Peyer's patch (tissue), 4 donors: ENCODE data around the gene ARMH3. TPM values are rescaled to one million over a fixed set of nuclear protein-coding genes. Genes with fewer than 3 reads are reported as not detected.

Experiments used
- DNase-seq, 3 donors: peaks; one replicate each; pipeline ENCODE4 v3.0.0-alpha.2; 2017 to 2019
- H3K27ac ChIP-seq, 4 donors: fragments of 200-600 bp; sonication (generic); one replicate each; pipeline ENCODE4 v1.5.1; 2016 to 2019
- H3K27me3 ChIP-seq, 2 donors: fragments of 200-600 bp; sonication (generic); one replicate each; pipeline ENCODE4 v1.5.1; 2019
- H3K36me3 ChIP-seq, 3 donors: fragments of 200-600 bp; sonication (generic); one replicate each; pipeline ENCODE4 v1.5.1; 2016 to 2019
- H3K4me1 ChIP-seq, 4 donors: fragments of 200-600 bp; sonication (generic); one replicate each; pipeline ENCODE4 v1.5.1; 2016 to 2019
- H3K4me3 ChIP-seq, 4 donors: fragments of 200-600 bp; sonication (generic); 1 replicate in 3 of 4; 2 replicates in 1 of 4; pipeline ENCODE4 v1.5.1; 2016 to 2019; ENCODE audit warnings: mild to moderate bottlenecking in 1 of 4
- H3K9me3 ChIP-seq, 4 donors: fragments of 200-600 bp; sonication (generic); one replicate each; pipeline ENCODE4 v1.5.1; 2016 to 2019; ENCODE audit warnings: mild to moderate bottlenecking in 1 of 4
- CTCF ChIP-seq, 6 experiments: fragments of 450-650 bp in 4 of 6; fragments of 200-600 bp in 2 of 6; sonication (generic) in 1 of 6; IDR thresholded peaks; one replicate each; pipeline ENCODE4 v1.5.1; 2017 to 2019; ENCODE audit warnings: antibody characterized with exemption in 6 of 6, mild to moderate bottlenecking in 3 of 6, moderate library complexity in 1 of 6
- POLR2A ChIP-seq, 2 donors: fragments of 450-650 bp; IDR thresholded peaks; one replicate each; pipeline ENCODE4 v1.5.1; 2017; ENCODE audit warnings: antibody characterized with exemption in 2 of 2, mild to moderate bottlenecking in 2 of 2, moderate library complexity in 2 of 2
- total RNA-seq, 4 donors: library from RNA; depleted of rRNA; stranded (reverse); fragments of >200 nt; gene quantifications; one replicate each; pipeline ENCODE4 v1.1.0, GENCODE V29; 2016

The ARMH3 gene
- total RNA-seq, 4 donors from 2014 or later: 15.8 to 29.2 (median 23.0) TPM

- no peak for TF ChIP-seq POLR2A (IDR thresholded peaks at IDR 0.05)
- no peak for TF ChIP-seq CTCF (IDR thresholded peaks at IDR 0.05)
- H3K4me1 ChIP-seq: peaks cover 0 to 5% (median 2%) of the 10 kb centered on the region in 4 donors
- peaks cover 0 to 45% (median 0%) of the 10 kb centered on the region in 3 donors for H3K36me3 ChIP-seq
- peak in 1 of 3 donors; percentile 26 for DNase-seq
- H3K4me3 ChIP-seq: no peak overlapping the region
- no peaks in the 10 kb centered on the region for H3K9me3 ChIP-seq
- no peaks in the 10 kb centered on the region for H3K27me3 ChIP-seq
- H3K27ac ChIP-seq: no peak overlapping the region
These were observed 207.6 kb downstream of the ARMH3 start for GRCh38 chr10:101848408-101848807.

DNA sequence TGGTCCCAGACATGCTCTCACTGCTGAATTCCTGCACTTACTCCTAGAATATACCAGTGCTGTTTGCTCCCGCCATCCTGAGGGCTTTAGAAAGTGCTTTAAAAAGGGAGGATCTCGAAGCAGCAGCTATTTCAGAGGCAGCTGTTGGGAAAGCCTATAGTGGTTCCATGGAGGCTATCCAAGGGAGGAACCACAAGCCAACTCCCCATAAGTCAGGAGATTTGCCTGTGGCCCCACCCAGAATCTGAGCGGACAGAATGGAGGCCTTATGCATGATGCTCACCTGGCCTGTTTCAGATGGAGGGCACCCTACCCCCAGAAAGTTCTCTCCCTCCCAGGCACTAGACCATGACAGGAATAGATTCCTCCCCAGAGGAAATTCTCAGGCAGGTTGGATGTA lies 210.1 kb downstream of the ARMH3 start:
- Histone ChIP-seq H3K4me3 (no peak overlapping the region), H3K27ac (no peak overlapping the region), H3K9me3 (no peaks in the 10 kb centered on the region), H3K36me3 (peaks cover 0 to 45% (median 0%) of the 10 kb centered on the region in 3 donors), H3K27me3 (no peaks in the 10 kb centered on the region), H3K4me1 (peaks cover under 1 to 14% (median 3%) of the 10 kb centered on the region in 4 donors)
- TF ChIP-seq CTCF (IDR thresholded peaks at IDR 0.05): no peak
- TF ChIP-seq POLR2A (IDR thresholded peaks at IDR 0.05): no peak
- peak in 1 of 3 donors; percentile 18 for DNase-seq

DNA sequence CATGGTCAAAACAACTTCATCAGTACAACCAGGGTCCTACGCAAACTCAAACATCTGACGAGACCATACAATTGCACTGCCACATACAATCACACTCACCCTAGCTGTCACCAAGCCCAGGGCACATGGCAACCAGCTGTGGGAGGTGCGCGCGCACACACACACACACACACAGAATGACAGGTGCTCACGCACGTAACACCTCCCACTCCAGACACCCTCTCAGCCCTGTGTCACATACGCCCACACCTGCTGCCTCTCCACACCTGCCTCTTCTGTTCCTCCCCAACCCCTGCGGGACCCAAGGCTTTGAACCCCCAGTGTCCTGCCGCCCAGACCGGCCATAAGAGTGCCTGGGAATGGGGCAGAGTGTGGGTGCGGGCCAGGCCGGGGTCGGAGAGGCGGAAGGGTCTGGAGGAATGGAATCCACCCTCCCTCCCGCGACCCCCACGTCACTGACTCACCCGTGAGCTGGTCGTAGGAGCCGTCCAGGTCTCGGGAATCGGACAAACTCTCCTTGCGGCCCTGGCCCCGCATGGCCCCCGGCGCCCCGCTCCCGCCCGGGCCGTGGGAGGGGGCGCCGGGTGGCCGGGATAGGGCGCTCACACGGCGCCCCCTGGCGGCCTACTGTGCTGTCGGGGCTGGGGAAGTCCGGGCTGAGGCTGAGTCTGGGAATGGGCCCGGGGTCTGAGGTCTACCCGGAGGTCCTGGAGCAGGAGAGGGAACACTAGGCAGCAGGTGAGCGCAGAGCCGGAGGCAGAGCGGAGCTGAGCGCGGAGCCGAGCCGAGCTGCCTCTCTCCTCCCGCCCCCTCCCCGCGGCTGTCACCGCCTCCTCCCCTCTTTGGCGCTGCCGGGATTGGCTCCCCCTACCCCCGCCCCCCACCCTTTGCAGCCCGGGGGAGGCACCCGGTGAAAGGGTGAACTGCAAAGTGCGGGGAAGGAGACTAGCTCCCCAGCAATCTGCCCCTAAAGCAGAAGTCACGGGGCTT lies 212.6 kb downstream of the ARMH3 start, which contains the start of gene KCNIP2:
KCNIP2 (minus strand) TSS at position 769 of the 990 bp plus-strand sequence; CDS start at position 537, 232 bp downstream.
- TF ChIP-seq CTCF (IDR thresholded peaks at IDR 0.05) (peak in 4 of 6 experiments; percentile 12 to 72 (median 46)), POLR2A (IDR thresholded peaks at IDR 0.05) (no peak)
- H3K4me1 ChIP-seq: peaks cover 3 to 30% (median 9%) of the 10 kb centered on the region in 4 donors
- H3K36me3 ChIP-seq: peaks cover 0 to 30% (median 0%) of the 10 kb centered on the region in 3 donors
- H3K27me3 ChIP-seq: no peaks in the 10 kb centered on the region
- DNase-seq: peak in 2 of 3 donors; percentile 63 to 79
- peak within 1 kb of the TSS; percentile 22 to 46 (median 32) for H3K4me3 ChIP-seq
- no peaks in the 10 kb centered on the region for H3K9me3 ChIP-seq
- H3K27ac ChIP-seq: peak within 1 kb of the TSS in 1 of 4 donors; percentile 64

DNA sequence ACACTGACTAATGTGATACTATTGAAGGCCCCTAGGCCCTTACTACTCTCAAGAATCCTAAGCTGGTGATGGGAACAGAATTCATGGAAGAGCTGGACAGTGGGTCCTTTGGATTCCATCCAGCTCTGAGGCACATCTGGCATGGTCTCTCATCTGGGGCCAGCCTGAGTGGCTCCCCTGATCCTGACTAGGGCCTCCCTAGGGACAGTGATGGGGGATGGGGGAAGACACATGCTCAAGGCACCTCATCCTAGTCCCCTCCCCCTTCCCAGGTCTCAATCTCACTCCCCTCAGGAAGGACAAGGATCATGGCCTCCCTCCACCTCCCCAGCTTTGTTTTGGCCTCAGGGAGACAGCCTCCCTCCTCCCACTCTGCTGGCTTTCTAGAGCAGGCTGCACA lies 214.1 kb downstream of the ARMH3 start:
- Histone ChIP-seq H3K4me1 (peaks cover 3 to 30% (median 9%) of the 10 kb centered on the region in 4 donors), H3K27me3 (no peaks in the 10 kb centered on the region), H3K27ac (no peak overlapping the region), H3K9me3 (no peaks in the 10 kb centered on the region), H3K36me3 (peaks cover 0 to 15% (median 0%) of the 10 kb centered on the region in 3 donors), H3K4me3 (no peak overlapping the region)
- TF ChIP-seq CTCF (IDR thresholded peaks at IDR 0.05) (no peak), POLR2A (IDR thresholded peaks at IDR 0.05) (no peak)
- DNase-seq: no peak

DNA sequence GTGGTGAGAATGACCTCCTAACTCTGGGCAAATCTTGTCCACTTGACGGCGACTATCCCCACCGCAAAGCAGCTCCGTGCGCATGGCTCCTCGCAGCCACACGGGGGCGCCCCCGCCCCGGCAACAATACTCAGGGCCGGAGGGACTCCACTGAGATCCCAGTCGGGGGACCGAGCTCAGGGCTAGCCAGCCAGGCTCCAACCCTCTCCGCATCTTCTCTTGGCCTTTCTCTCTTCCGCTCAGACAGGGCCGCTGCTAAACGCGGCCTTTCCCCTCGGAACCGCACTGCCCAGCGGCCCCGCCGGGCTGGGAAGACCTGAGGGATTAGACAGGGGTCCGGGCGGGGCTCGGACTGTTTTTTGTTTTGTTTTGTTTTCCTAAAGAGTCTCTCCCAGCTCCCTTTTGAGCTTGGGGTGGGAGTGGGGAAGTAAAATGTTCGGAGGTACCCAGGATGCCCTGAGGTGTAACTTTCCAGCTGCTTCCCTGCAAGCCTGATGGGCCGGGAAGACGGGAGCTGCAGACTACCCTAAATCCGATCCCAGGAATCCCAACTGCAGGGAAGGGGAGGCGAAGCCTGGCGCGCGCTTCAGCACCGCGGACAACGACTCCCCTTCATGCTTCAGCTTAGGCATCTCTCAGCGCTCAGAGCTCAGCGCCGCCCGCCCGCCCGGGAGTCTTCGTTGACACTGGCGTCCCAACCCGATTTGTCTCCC lies 215.1 kb downstream of the ARMH3 start:
- peaks cover 3 to 30% (median 9%) of the 10 kb centered on the region in 4 donors for H3K4me1 ChIP-seq
- peak overlapping the region in 1 of 4 donors; percentile 19 for H3K27ac ChIP-seq
- TF ChIP-seq POLR2A (IDR thresholded peaks at IDR 0.05): no peak
- TF ChIP-seq CTCF (IDR thresholded peaks at IDR 0.05): peak; percentile 80 to 93 (median 84)
- H3K36me3 ChIP-seq: peaks cover 0 to 6% (median 0%) of the 10 kb centered on the region in 3 donors
- peak; percentile 75 to 91 (median 83) for DNase-seq
- peak overlapping the region; percentile 28 to 49 (median 46) for H3K4me3 ChIP-seq
- H3K27me3 ChIP-seq: no peaks in the 10 kb centered on the region
- no peaks in the 10 kb centered on the region for H3K9me3 ChIP-seq
